Heart left ventricle (tissue), 16 donors: Measurements from ENCODE around the gene PSG6. TPM values are rescaled to one million over a fixed set of nuclear protein-coding genes. Genes with fewer than 3 reads are reported as not detected.
"Not testable (repeated sequence)": the region's sequence is repeated elsewhere in the genome, so short reads cannot be mapped to it uniquely, and the experiment has no call there.

ENCODE experiments used
- ATAC-seq, 4 donors: fragments of 200-7000 bp; cut with Tn5 transposase; one replicate each; pipeline ENCODE4 v1.9.1; 2020 to 2022; ENCODE audit warnings: moderate library complexity in 4 of 4, mild to moderate bottlenecking in 3 of 4, moderate number of reproducible peaks in 1 of 4
- DNase-seq, 5 donors: peaks; one replicate each; pipeline ENCODE4 v3.0.0-alpha.2; 2020
- H3K27ac ChIP-seq, 12 donors: fragments of 200-600 bp; sonication (generic) in 4 of 12; one replicate each; pipeline versions ENCODE4 v1.5.0 to v1.8.0; 2016 to 2022; ENCODE audit warnings: mild to moderate bottlenecking in 2 of 12
- H3K27me3 ChIP-seq, 9 donors: fragments of 200-600 bp; sonication (generic) in 2 of 9; one replicate each; pipeline versions ENCODE4 v1.5.1 to v1.8.0; 2016 to 2022; ENCODE audit warnings: mild to moderate bottlenecking in 3 of 9
- H3K36me3 ChIP-seq, 9 donors: fragments of 200-600 bp; sonication (generic) in 2 of 9; one replicate each; pipeline versions ENCODE4 v1.5.0 to v1.8.0; 2018 to 2022; ENCODE audit warnings: mild to moderate bottlenecking in 2 of 9
- H3K4me1 ChIP-seq, 12 donors: fragments of 200-600 bp; sonication (generic) in 4 of 12; one replicate each; pipeline versions ENCODE4 v1.5.0 to v1.8.0; 2016 to 2022; ENCODE audit warnings: mild to moderate bottlenecking in 3 of 12
- H3K4me3 ChIP-seq, 12 donors: fragments of 200-600 bp; sonication (generic) in 4 of 12; one replicate each; pipeline versions ENCODE4 v1.5.0 to v1.8.0; 2017 to 2022; ENCODE audit warnings: mild to moderate bottlenecking in 9 of 12, moderate library complexity in 4 of 12
- H3K9me3 ChIP-seq, 12 donors: fragments of 200-600 bp; sonication (generic) in 4 of 12; one replicate each; pipeline versions ENCODE4 v1.5.0 to v1.8.0; 2016 to 2022; ENCODE audit warnings: mild to moderate bottlenecking in 1 of 12
- POLR2A ChIP-seq, 2 donors: fragments of 450-650 bp; IDR thresholded peaks; one replicate each; pipeline ENCODE4 v1.6.1; 2017; ENCODE audit warnings: antibody characterized with exemption in 2 of 2, mild to moderate bottlenecking in 2 of 2, moderate library complexity in 2 of 2
- WGBS, 4 donors: extraction: QIAGEN DNeasy Blood & Tissue Kit in 2 of 4; methylation state at CpG; one replicate each; pipeline versions ENCODE4 v1.1.5 to v1.1.7; 2013 to 2018; 5-methylcytosine and 5-hydroxymethylcytosine counted together
- intact Hi-C, 10 donors: fragments of 100-400 bp; cut with DNase I; formaldehyde crosslinking; loops; one replicate each; pipeline versions ENCODE4 v1.11.1 to v1.14.2; 2022
- polyA plus RNA-seq, 2 donors: library from polyadenylated mRNA; stranded (reverse); fragments of 200-250 nt; gene quantifications; one replicate each; pipeline ENCODE4 v1.2.3, GENCODE V29; 2013
- total RNA-seq, 9 donors: library from RNA; depleted of rRNA in 2 of 9; stranded (reverse); fragments of >200 nt in 2 of 9; fragmentation: NEBNext Ultra II Directional in 3 of 9; extraction: Animal tissue kit (Norgen Biotek cat#: 25700) in 3 of 9; gene quantifications; one replicate each; pipeline versions ENCODE4 v1.1.0 to v1.2.4, GENCODE V29; 2016 to 2023
- TF ChIP-seq, protein P1 (sequence below), 12 donors: fragments of 200-600 bp; sonication (generic) in 4 of 12; IDR thresholded peaks; one replicate each; pipeline versions ENCODE4 v1.5.0 to v1.8.0; 2018 to 2022; ENCODE audit warnings: antibody characterized with exemption in 12 of 12, mild to moderate bottlenecking in 5 of 12
- donor health status: ischemic (EF 13 %, LVEDD 7.1; RV severe dilation, severe dysfunction).
- donor health status: healthy with polysubstance abuse.
- donor health status: DM: no; HTN: yes; CAD: no.
- donor health status: DM: no; HTN: no; CAD: no.
- donor health status: ischemic (EF 25% LVEDD 6.9; RV normal size, moderate dysfunction).
- donor health status: ischemic (EF 25% LVEDD 5.7; RV mildly dilated, moderate dysfunction).
- donor health status: healthy.
- donor health status: DM: yes; HTN: yes; CAD: no.
- donor health status: ischemic (EF 35%, LVEDD 5.7; RV mildly dilated, moderate dysfunction).
- donor health status: nonischemic (EF 11% LVEDD 7.7; RV severe dilation, severe dysfunction).
- donor health status: DM: yes; HTN: yes; CAD: no.
- donor health status: PGD.
- donor health status: ischemic (EF 29% LVEDD 5.4; RV normal size, mild dysfunction).
- donor health status: nonischemic (EF 23%, LVEDD 6.1; RV moderate dilation, normal function).

PSG6 gene
- total and polyA plus RNA-seq, 11 donors: not detected

DNA sequence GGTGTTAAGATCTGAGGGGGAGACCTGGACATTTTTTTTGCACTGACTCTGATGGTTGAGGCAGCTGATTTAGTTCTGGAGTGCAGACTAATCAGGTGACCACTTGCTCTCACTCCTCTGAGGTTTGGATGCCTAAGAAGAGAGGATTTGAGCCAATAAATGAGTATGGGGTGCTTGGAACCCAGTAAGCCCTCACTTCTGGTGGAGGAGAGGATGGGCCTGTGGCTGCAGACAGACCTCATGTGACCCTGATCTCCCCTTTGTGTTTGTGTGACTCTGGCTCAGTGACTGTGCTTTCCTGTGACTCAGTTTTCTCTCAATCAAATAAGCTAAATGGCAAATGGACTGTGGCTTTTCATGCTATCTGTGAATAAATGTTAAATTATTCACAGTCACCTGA is 16.5 kb upstream of the PSG6 start:
- H3K9me3 ChIP-seq, H3K4me1 ChIP-seq, H3K4me3 ChIP-seq, H3K27ac ChIP-seq, H3K27me3 ChIP-seq, H3K36me3 ChIP-seq, ATAC-seq, DNase-seq: not testable (repeated sequence)
- intact Hi-C loops: loop anchor here in 1 of 10 donors (5.0 kb wide), 1 partner anchor 153 kb away; no protein-coding TSS in a partner anchor

DNA sequence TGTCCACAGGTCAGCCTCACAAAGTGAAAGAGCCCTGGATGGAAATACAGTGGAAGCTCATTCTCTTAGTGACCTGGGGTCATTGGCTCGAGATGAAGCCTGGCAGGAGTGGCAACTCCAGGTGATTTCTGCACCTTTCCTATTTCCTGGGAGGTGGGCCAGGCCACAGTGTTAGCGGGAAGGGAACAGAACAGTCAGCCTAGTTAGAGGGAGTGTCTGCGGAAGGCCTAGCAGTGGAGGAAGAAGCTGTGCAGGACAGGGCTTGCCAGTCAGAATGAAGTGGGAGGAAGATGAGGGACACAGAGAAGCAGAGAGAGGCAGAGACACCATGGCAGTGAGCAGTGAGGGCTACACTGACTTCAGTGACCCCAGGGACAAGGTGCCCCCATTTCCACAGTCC is 15.7 kb upstream of the PSG6 start:
- not testable (repeated sequence) for ATAC-seq, H3K36me3 ChIP-seq, H3K27ac ChIP-seq, H3K4me3 ChIP-seq, H3K27me3 ChIP-seq, H3K4me1 ChIP-seq, H3K9me3 ChIP-seq, DNase-seq
- WGBS, 4 donors: 74 to 86% (median 76%) methylated on average over 3 of the region's 3 CpGs
- intact Hi-C loops: loop anchor here in 1 of 10 donors (5.0 kb wide), 1 partner anchor 154 kb away; no protein-coding TSS in a partner anchor

DNA sequence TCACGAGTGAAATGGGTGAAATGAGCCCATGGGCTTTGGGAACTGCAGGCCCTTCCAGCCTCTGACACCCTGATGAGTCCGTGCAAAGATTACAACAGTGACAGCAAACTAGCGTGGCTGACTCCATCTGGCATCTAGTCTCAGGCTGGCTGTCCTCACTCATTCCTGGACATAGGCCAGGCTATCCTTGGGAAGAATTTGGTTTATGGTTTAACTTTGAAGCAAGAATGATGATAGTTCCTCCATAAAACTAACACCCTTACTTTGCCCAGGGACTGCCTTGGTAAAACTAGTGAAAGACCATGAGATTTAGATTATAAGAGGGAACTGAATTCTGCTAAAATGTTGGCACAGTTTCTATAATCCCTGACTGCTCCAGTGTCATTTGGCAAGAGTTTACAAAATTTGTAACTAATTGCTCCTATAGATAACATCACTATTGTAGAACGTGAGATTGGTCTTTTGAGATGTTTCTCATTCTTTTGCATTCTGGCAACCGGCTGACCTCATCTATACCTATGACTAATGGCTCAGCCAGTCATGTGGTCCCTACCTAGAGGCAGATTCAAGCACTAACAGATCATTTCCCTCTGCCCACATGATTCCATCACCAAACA is 14.9 kb upstream of the PSG6 start:
- not testable (repeated sequence) for H3K27ac ChIP-seq

DNA sequence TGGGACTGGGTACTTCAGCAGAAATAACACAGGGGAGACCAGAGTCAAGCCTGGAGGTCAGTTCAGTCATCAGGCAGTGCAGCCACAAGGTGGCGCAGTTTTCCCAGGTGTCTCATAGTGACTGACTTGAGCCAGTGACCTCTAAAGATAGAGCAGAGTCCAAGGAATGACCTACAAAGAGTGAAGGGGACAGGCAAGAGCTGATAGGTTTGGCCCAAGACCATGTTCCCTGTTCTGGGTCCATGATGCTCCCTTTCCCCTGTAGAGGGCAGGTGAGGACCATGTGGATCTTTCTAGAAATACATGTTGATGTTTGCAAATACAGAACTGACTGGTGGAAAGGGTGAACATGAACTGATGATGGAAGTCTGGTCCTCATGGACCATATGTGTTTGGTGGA is 12.5 kb upstream of the PSG6 start:
- not testable (repeated sequence) for H3K27ac ChIP-seq, H3K27me3 ChIP-seq, ATAC-seq, H3K9me3 ChIP-seq, H3K36me3 ChIP-seq, H3K4me3 ChIP-seq, H3K4me1 ChIP-seq
- 0 to 11% (median 3%) methylated on average over 1 of the region's 1 CpG for WGBS, 4 donors
- TF ChIP-seq, protein P1, sequence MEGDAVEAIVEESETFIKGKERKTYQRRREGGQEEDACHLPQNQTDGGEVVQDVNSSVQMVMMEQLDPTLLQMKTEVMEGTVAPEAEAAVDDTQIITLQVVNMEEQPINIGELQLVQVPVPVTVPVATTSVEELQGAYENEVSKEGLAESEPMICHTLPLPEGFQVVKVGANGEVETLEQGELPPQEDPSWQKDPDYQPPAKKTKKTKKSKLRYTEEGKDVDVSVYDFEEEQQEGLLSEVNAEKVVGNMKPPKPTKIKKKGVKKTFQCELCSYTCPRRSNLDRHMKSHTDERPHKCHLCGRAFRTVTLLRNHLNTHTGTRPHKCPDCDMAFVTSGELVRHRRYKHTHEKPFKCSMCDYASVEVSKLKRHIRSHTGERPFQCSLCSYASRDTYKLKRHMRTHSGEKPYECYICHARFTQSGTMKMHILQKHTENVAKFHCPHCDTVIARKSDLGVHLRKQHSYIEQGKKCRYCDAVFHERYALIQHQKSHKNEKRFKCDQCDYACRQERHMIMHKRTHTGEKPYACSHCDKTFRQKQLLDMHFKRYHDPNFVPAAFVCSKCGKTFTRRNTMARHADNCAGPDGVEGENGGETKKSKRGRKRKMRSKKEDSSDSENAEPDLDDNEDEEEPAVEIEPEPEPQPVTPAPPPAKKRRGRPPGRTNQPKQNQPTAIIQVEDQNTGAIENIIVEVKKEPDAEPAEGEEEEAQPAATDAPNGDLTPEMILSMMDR (IDR thresholded peaks at IDR 0.05): peak; percentile 14 to 43 (median 28)
- intact Hi-C loops: loop anchor here in 1 of 10 donors (5.0 kb wide), 1 partner anchor 157 kb away; no protein-coding TSS in a partner anchor
- DNase-seq: peak in 1 of 5 donors; percentile 49

More for the DNA sequence above, 14.9 kb upstream of the PSG6 start:
- 33 to 54% (median 46%) methylated on average over 5 of the region's 5 CpGs for WGBS, 4 donors
- H3K9me3 ChIP-seq, H3K4me3 ChIP-seq, DNase-seq, H3K36me3 ChIP-seq, H3K4me1 ChIP-seq, ATAC-seq, H3K27me3 ChIP-seq: not testable (repeated sequence)
- intact Hi-C loops: loop anchor here in 1 of 10 donors (5.0 kb wide), 1 partner anchor 155 kb away; no protein-coding TSS in a partner anchor

DNA sequence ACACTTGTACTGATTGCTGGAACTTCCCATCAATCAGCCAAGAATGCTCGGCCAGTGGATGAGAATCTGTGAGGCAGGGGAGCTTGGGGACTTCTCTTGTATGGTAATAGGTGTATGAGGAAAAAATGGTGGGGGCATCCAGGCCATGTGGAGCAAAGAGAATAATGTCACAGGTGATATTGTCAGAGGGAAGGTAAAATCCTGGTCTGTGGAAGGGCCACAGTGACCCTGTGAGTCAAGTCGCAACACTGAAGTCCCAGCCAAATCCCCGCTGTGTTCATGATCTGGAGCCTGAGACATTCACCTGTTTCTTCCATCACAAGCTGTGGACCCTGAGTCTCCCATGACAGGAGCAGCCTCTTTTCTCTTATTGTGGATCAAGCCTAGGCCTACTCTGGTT is 11.2 kb upstream of the PSG6 start:
- TF ChIP-seq POLR2A (IDR thresholded peaks at IDR 0.05): no peak

DNA sequence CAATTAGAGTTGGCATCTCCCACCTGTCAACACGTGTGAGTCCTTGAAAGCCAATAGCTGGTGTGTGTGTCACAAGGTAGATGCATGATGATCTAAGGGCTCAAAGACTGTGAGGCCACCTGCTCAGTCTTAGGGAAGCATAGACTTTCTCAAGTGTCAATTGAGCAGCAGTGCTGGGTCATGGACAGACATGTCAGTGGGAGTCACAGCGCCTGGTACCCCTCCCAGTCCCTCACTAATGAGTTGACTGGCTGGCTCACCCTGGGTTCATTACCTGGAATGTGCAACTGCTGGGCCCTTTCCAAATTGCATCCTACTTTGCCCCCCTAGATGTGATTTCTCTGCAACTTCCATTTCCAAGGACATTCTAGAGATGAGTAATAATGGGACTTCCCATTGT is 9.1 kb upstream of the PSG6 start:
- intact Hi-C loops: loop anchor here in 2 of 10 donors (5.0 to 10.0 kb wide), 2 partner anchors 158 to 161 kb away; partner anchors contain the start of gene PSG2 (in 1 of the 2)
- H3K27ac ChIP-seq: no peak overlapping the region
- 43 to 60% (median 54%) methylated on average over 1 to 2 of the region's 2 CpGs for WGBS, 4 donors
- H3K36me3 ChIP-seq: no peaks in the 10 kb centered on the region
- ATAC-seq: no peak
- no peaks in the 10 kb centered on the region for H3K9me3 ChIP-seq
- no peak overlapping the region for H3K4me3 ChIP-seq
- H3K4me1 ChIP-seq: no peaks in the 10 kb centered on the region
- TF ChIP-seq, protein P1 (IDR thresholded peaks at IDR 0.05): no peak
- no peak for TF ChIP-seq POLR2A (IDR thresholded peaks at IDR 0.05)
- DNase-seq: no peak
- peaks cover 0 to 14% (median 0%) of the 10 kb centered on the region in 9 donors for H3K27me3 ChIP-seq

More for the DNA sequence above, 11.2 kb upstream of the PSG6 start:
- DNase-seq (no peak), ATAC-seq (no peak)
- peaks cover 0 to 10% (median 0%) of the 10 kb centered on the region in 9 donors for H3K27me3 ChIP-seq
- H3K27ac ChIP-seq: no peak overlapping the region
- H3K9me3 ChIP-seq: no peaks in the 10 kb centered on the region
- H3K4me1 ChIP-seq: no peaks in the 10 kb centered on the region
- no peaks in the 10 kb centered on the region for H3K36me3 ChIP-seq
- no peak overlapping the region for H3K4me3 ChIP-seq
- 80 to 93% (median 82%) methylated on average over 3 of the region's 3 CpGs for WGBS, 4 donors
- intact Hi-C loops: loop anchor here in 2 of 10 donors (5.0 to 10.0 kb wide), 2 partner anchors 156 to 158 kb away; partner anchors contain the start of gene PSG2 (in 1 of the 2)
